T-helper 17 cell (primary cell): ENCODE data around the gene NR2F2. TPM values are rescaled to one million over a fixed set of nuclear protein-coding genes. Genes with fewer than 3 reads are reported as not detected.
A peak's percentile ranks its signal among the peaks of the same experiment; 100 is the strongest.

Experiments
- ATAC-seq: fragments of 150-1000 bp; cut with Tn5 transposase; 2 replicates; pipeline ENCODE4 v1.10.0; 2021; ENCODE audit warnings: mild to moderate bottlenecking, moderate library complexity
- DNase-seq, 3 donors: peaks; one replicate each; pipeline versions ENCODE4 v3.0.0 to v3.0.0-alpha.2; 2020 to 2021
- H3K9me3 ChIP-seq: one replicate; pipeline ENCODE4 v1.7.0; 2013; ENCODE audit warnings: low read length, mild to moderate bottlenecking; ENCODE audit not compliant: control insufficient read depth, poor library complexity, severe bottlenecking
- H3K27ac Mint-ChIP-seq: one replicate; pipeline ENCODE4 v1.8.0; 2022; ENCODE audit warnings: mild to moderate bottlenecking, moderate library complexity, mixed read lengths
- H3K27me3 Mint-ChIP-seq: one replicate; pipeline ENCODE4 v1.8.0; 2022; ENCODE audit warnings: mixed read lengths
- H3K36me3 Mint-ChIP-seq: one replicate; pipeline ENCODE4 v1.8.0; 2022; ENCODE audit warnings: low read depth, mixed read lengths
- H3K4me1 Mint-ChIP-seq: one replicate; pipeline ENCODE4 v1.8.0; 2022; ENCODE audit warnings: mild to moderate bottlenecking, mixed read lengths
- H3K4me3 Mint-ChIP-seq: one replicate; pipeline ENCODE4 v1.8.0; 2022; ENCODE audit warnings: mild to moderate bottlenecking, moderate library complexity, mixed read lengths
- total RNA-seq, 4 donors: library from RNA in 2 of 4; stranded (reverse) in 2 of 4; gene quantifications; one replicate each; pipeline ENCODE4 v1.2.3 and lab custom pipeline; 2022 to 2026

Gene NR2F2
- not detected for total RNA-seq
- 0 to 0.46 reads per million in 2 donors for total RNA-seq (lab: John Stamatoyannopoulos, UW)

DNA sequence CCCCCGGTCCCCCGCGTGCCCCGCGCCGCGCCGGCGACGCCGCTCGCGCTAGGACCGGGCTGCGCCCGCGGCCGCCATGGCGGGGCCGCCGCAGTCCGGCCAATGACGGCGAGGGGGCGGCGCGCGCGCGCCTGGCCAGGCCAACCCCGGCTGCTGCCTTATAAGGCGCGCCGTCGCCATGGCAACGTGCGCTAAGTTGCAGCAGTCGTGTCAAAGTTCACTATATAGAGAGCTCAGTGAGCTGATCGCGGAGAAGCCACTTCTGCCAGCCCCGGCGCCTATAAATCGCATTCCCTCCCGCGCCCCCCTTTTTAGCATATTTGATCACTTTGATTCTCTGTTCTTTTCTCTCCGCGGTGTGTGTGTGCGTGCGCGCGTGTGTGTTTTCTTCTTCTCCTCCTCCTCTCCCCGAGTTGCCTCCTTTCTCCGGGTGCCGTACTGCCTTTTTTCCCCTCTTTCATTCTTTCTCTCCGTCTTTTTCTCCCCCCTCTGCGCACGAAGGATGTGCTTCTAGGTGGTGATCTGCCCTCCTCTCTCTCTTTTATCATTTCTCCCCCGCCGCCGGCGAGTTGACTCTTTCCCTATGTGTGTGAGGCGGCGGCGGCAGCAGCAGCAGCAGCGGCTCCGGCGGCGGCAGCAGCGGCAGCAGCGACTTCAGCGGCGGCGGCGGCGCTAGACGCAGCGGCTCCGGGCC, at the start of gene NR2F2:
Gene NR2F2, plus strand, starts transcription at position 251 of the 694 bp plus-strand sequence. CDS start 1,406 bp downstream, outside the sequence.
- no peaks in the 10 kb centered on the region for H3K9me3 ChIP-seq
- Mint-ChIP-seq H3K4me1 (peaks cover 11% of the 10 kb centered on the region), H3K36me3 (peaks cover 13% of the 10 kb centered on the region)

DNA sequence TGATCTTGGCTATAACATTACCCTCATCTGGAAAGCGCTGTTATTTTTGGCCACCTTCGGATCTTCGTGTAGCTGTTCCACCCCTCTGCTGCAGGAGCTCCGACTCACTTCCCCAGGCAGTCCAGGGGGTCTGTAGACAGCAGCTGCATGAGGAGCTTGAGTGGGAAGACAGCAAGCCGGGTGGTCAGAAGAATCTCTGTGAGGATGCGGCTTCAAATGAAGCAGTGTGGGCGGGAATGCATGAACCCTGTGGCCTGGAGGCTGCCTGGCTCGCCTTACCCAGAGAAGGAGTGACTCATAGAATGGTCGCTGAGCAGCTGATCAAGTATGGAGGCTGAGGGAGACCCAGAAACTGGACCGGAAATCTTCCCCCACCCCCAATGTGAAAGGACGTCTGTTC, 45.2 kb upstream of the NR2F2 start:
- Mint-ChIP-seq H3K27me3 (no peaks in the 10 kb centered on the region), H3K4me1 (no peaks in the 10 kb centered on the region), H3K27ac (no peak overlapping the region), H3K36me3 (no peaks in the 10 kb centered on the region), H3K4me3 (no peak overlapping the region)
- no peak for DNase-seq
- ATAC-seq = no peak
- H3K9me3 ChIP-seq = no peaks in the 10 kb centered on the region

More for the DNA sequence above, at the start of gene NR2F2:
- H3K27ac Mint-ChIP-seq = no peak within 1 kb of the TSS
- H3K27me3 Mint-ChIP-seq = peaks cover 65% of the 10 kb centered on the region
- H3K4me3 Mint-ChIP-seq = peak within 1 kb of the TSS; percentile 80
- DNase-seq (no peak), ATAC-seq (peak; percentile 78)

DNA sequence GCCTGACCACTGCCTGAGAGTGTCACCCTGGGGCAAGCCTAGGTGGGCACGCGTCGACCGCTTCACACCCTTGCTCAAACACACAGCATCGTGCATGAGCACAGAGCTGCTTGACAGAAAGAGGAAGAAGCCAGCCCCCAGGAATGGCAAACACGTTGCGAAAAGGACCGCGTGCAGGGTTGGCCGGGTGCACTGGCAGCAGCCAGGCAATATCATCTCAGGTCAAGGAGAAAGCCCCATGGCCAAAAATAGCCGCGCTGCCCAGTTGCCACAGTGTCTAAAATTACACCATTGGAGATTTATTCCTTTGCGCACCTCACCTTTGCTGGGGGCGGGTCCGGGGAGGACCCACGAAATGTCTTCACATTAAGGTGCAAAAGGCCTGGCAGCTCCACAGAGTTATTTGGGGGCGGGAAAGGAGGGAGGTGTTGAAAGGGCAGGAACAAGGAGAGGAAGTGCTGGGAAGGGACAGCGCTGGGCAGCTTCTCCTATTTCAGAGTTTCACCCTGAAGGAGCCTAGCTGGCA, 44.7 kb upstream of the NR2F2 start:
- no peaks in the 10 kb centered on the region for H3K27me3 Mint-ChIP-seq
- no peak overlapping the region for H3K27ac Mint-ChIP-seq
- no peak for ATAC-seq
- no peak overlapping the region for H3K4me3 Mint-ChIP-seq
- DNase-seq = no peak
- no peaks in the 10 kb centered on the region for H3K36me3 Mint-ChIP-seq
- no peaks in the 10 kb centered on the region for H3K9me3 ChIP-seq
- no peaks in the 10 kb centered on the region for H3K4me1 Mint-ChIP-seq

GRCh38 chr15:96290679-96291078, 39.8 kb upstream of the NR2F2 start:
- Mint-ChIP-seq H3K36me3 (no peaks in the 10 kb centered on the region), H3K27me3 (no peaks in the 10 kb centered on the region), H3K4me1 (no peaks in the 10 kb centered on the region), H3K27ac (no peak overlapping the region), H3K4me3 (no peak overlapping the region)
- no peak for ATAC-seq
- H3K9me3 ChIP-seq = no peaks in the 10 kb centered on the region
- DNase-seq = no peak

DNA sequence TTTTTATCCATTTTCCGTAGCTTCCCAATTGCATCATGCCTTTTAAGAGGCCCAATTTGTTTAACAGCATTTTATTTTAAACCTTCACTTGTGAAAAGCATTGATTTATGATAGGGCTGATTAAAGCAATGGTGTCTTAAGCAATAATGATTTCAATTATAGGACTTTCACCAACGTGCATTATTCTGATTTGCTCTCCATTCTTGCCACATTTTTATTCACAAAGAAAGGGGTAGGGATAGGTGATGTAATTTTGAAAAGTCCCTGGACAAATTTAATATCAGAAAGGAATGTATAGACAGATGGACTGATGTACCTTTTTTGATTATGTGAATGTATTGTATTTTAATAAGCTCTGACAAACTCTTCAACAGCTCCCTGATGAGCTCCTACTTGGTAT, 37.9 kb upstream of the NR2F2 start:
- H3K27ac Mint-ChIP-seq = no peak overlapping the region
- no peak for DNase-seq
- no peak overlapping the region for H3K4me3 Mint-ChIP-seq
- no peaks in the 10 kb centered on the region for H3K27me3 Mint-ChIP-seq
- ATAC-seq = no peak
- no peaks in the 10 kb centered on the region for H3K4me1 Mint-ChIP-seq
- H3K36me3 Mint-ChIP-seq = no peaks in the 10 kb centered on the region
- no peaks in the 10 kb centered on the region for H3K9me3 ChIP-seq

- H3K4me3 Mint-ChIP-seq = no peak overlapping the region
- no peak overlapping the region for H3K27ac Mint-ChIP-seq
- no peaks in the 10 kb centered on the region for H3K4me1 Mint-ChIP-seq
- no peak for DNase-seq
- no peaks in the 10 kb centered on the region for H3K27me3 Mint-ChIP-seq
- ATAC-seq = no peak
- no peaks in the 10 kb centered on the region for H3K36me3 Mint-ChIP-seq
- no peaks in the 10 kb centered on the region for H3K9me3 ChIP-seq
Measured at GRCh38 chr15:96293441-96293840, 37.1 kb upstream of the NR2F2 start.

- Mint-ChIP-seq H3K27me3 (no peaks in the 10 kb centered on the region), H3K4me1 (no peaks in the 10 kb centered on the region), H3K27ac (no peak overlapping the region), H3K4me3 (no peak overlapping the region), H3K36me3 (no peaks in the 10 kb centered on the region)
- H3K9me3 ChIP-seq = no peaks in the 10 kb centered on the region
- DNase-seq (no peak), ATAC-seq (no peak)
Measured at GRCh38 chr15:96294766-96295165, 35.7 kb upstream of the NR2F2 start.

GRCh38 chr15:96296264-96296663, 34.2 kb upstream of the NR2F2 start:
- Mint-ChIP-seq H3K4me3 (no peak overlapping the region), H3K36me3 (no peaks in the 10 kb centered on the region), H3K27ac (no peak overlapping the region), H3K4me1 (no peaks in the 10 kb centered on the region), H3K27me3 (no peaks in the 10 kb centered on the region)
- no peaks in the 10 kb centered on the region for H3K9me3 ChIP-seq
- ATAC-seq (no peak), DNase-seq (no peak)

DNA sequence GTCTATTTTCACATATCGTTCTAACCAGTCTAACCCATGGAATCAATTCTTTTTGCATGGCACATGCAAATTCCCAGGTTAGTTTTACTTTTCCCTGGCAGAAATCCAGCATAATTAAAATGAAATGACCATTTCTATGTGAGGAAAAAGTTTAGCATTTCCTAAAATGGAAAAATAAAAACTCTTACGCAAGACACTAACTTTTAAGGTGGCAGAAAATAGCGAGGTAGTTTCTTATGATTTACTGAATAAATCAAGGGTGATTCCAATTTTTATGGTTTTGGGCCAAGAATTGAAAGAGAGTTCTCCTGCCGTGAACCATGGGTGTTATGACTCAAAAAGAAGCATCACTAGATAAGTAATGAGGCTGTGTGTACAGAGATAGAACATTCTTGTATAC, 32.7 kb upstream of the NR2F2 start:
- Mint-ChIP-seq H3K4me1 (no peaks in the 10 kb centered on the region), H3K36me3 (no peaks in the 10 kb centered on the region), H3K4me3 (no peak overlapping the region), H3K27ac (no peak overlapping the region), H3K27me3 (no peaks in the 10 kb centered on the region)
- no peak for ATAC-seq
- DNase-seq = no peak
- no peaks in the 10 kb centered on the region for H3K9me3 ChIP-seq

DNA sequence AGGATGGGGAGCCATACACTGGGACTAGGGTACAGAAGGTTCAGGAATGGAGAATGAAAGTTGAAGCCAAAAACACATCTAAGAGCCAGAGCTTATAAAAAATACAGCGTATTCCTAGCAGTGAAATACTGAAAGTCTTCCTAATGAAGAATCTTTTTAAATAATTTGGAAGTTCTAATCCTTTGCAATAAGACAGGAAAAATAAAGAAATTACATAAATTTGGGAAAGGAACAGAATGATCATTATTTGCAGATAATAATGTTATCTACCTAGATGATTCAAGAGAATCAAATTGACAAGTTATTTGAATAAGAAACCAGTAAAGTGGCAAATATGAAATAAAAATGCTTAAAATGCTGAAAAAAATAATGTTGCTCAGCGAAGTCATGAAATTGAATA, 32.3 kb upstream of the NR2F2 start:
- ATAC-seq = no peak
- H3K27me3 Mint-ChIP-seq = no peaks in the 10 kb centered on the region
- no peak overlapping the region for H3K4me3 Mint-ChIP-seq
- no peak for DNase-seq
- no peaks in the 10 kb centered on the region for H3K36me3 Mint-ChIP-seq
- H3K4me1 Mint-ChIP-seq = no peaks in the 10 kb centered on the region
- H3K27ac Mint-ChIP-seq = no peak overlapping the region
- H3K9me3 ChIP-seq = no peaks in the 10 kb centered on the region

DNA sequence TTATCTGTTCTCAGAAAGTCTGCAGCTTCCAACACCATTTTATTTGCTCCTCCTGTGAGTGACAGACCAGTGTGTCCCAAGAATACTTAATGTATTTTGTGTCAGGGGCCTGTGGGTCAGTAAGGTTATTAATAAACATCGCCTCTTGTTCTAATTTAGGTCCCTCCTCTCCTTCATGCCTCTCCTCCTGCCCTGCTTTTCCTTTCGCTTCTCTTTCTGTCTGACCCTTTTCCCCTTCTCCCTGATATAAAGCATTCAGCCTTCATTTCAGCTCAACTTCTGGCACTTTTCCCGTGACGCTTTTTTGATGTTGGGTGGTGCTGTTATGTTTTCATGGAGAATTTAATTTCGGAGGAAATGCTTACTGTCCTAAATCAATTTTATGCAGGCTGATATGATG, 29.7 kb upstream of the NR2F2 start:
- H3K9me3 ChIP-seq = no peaks in the 10 kb centered on the region
- Mint-ChIP-seq H3K4me1 (no peaks in the 10 kb centered on the region), H3K27ac (no peak overlapping the region), H3K4me3 (no peak overlapping the region), H3K36me3 (no peaks in the 10 kb centered on the region), H3K27me3 (no peaks in the 10 kb centered on the region)
- DNase-seq (no peak), ATAC-seq (no peak)

DNA sequence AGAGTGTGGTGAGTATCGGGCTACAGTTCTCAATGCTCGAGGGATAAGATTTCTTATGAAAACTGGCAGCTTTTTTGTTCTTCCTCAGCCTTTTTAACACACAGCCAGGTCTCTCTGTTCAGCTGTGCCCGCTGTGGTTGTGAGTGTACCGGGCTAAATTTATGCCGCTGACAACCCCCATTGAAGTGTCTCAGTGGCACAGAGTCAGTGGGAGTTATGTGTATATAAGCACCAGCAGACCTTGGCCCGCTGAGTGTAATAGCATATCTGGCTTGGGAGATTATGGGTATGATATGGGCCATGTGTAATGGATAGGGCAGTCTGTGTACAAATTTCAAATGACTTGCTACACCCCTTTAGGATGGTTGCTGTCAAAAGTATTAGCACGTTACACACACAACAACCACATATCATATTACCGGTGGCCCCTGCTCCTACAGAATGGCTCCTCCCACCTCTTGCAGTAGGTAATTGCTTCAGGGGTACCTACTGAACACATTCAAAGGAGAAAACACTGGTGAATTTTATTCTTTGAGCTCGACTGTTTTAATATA, 26.9 kb upstream of the NR2F2 start:
- Mint-ChIP-seq H3K27ac (no peak overlapping the region), H3K4me1 (no peaks in the 10 kb centered on the region), H3K27me3 (no peaks in the 10 kb centered on the region), H3K36me3 (no peaks in the 10 kb centered on the region), H3K4me3 (no peak overlapping the region)
- H3K9me3 ChIP-seq = no peaks in the 10 kb centered on the region
- ATAC-seq (no peak), DNase-seq (no peak)

DNA sequence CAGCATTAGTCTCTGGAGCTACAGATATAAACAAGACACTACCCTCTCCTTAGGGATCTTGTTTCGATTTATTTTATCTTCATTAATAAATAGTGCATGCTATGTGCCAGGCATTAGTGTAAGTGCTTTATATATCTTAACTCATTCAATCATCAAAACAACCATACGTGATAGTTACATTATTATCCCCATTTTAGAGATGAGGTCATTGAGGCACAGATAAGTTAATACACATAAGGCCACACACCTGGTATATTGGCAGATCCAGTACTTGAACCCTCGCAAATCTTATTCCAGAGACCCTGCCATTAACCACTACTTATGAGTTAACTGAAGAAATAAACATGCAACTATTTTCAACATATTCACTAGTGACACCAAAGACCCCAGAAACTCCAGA, 25.7 kb upstream of the NR2F2 start:
- Mint-ChIP-seq H3K27ac (no peak overlapping the region), H3K4me1 (no peaks in the 10 kb centered on the region), H3K4me3 (no peak overlapping the region), H3K27me3 (no peaks in the 10 kb centered on the region), H3K36me3 (no peaks in the 10 kb centered on the region)
- H3K9me3 ChIP-seq = no peaks in the 10 kb centered on the region
- DNase-seq (no peak), ATAC-seq (no peak)

DNA sequence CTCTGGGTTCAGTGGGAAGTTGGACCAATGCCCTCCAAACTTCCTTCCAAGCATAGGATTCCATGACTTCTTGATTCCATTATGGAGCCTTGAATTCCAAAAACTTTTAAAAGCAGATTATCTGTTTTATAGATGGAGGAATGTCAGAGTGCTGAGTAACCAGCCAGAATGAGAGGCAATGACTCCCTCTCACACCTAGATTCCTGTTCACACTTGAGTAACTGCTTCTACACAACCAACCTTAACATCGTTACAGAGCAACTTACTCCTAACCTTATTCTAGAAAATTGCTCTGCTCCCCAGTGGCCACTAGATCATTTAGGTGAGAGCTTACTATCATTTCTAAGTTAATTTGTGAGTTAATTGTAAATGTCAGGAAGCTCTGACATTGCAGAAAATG, 24.2 kb upstream of the NR2F2 start:
- no peaks in the 10 kb centered on the region for H3K36me3 Mint-ChIP-seq
- no peaks in the 10 kb centered on the region for H3K4me1 Mint-ChIP-seq
- H3K27me3 Mint-ChIP-seq = no peaks in the 10 kb centered on the region
- H3K9me3 ChIP-seq = no peaks in the 10 kb centered on the region
- no peak overlapping the region for H3K27ac Mint-ChIP-seq
- no peak for DNase-seq
- H3K4me3 Mint-ChIP-seq = no peak overlapping the region
- no peak for ATAC-seq
